ENCODE data around the gene PCDHA4. TPM values are rescaled to one million over a fixed set of nuclear protein-coding genes. Genes with fewer than 3 reads are reported as not detected.
A peak's percentile ranks its signal among the peaks of the same experiment; 100 is the strongest.
"Not testable (repeated sequence)": the region's sequence is repeated elsewhere in the genome, so short reads cannot be mapped to it uniquely, and the experiment has no call there.

The PCDHA4 gene
- total and polyA plus RNA-seq, 7 donors, result 0.38 to 1.2 (median 1.1) TPM; not detected in 2

DNA sequence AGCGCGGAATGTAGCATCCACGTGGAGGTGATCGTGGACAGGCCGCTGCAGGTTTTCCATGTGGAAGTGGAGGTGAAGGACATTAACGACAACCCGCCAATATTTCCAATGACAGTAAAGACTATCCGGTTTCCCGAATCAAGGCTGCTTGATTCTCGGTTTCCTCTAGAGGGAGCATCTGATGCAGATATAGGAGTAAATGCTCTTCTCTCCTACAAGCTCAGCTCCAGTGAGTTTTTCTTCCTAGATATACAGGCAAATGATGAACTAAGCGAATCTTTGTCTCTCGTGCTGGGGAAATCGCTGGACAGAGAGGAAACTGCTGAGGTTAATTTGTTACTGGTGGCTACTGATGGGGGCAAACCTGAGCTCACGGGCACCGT is 11.6 kb upstream of the PCDHA4 start:
- intact Hi-C loops (cut with DNase I), result no loop called here
- H3K4me3 ChIP-seq, result peak overlapping the region in 3 of 4 donors; percentile 16 to 28 (median 25)
- peaks cover 0 to 31% (median 25%) of the 10 kb centered on the region in 4 donors for H3K9me3 ChIP-seq
- no peak for TF ChIP-seq POLR2AphosphoS5 (IDR thresholded peaks at IDR 0.05)
- TF ChIP-seq EP300 (IDR thresholded peaks at IDR 0.05), result no peak
- no peak for TF ChIP-seq CTCF (IDR thresholded peaks at IDR 0.05)
- TF ChIP-seq POLR2A (IDR thresholded peaks at IDR 0.05), result no peak
- no peak for DNase-seq
- 26 to 47% methylated on average over 15 of the region's 15 CpGs for WGBS, 2 donors
- H3K27ac ChIP-seq, result no peak overlapping the region
- H3K4me1 ChIP-seq, result no peaks in the 10 kb centered on the region
- H3K27me3 ChIP-seq, result peaks cover 0 to 70% (median 0%) of the 10 kb centered on the region in 3 donors
- no peaks in the 10 kb centered on the region for H3K36me3 ChIP-seq

DNA sequence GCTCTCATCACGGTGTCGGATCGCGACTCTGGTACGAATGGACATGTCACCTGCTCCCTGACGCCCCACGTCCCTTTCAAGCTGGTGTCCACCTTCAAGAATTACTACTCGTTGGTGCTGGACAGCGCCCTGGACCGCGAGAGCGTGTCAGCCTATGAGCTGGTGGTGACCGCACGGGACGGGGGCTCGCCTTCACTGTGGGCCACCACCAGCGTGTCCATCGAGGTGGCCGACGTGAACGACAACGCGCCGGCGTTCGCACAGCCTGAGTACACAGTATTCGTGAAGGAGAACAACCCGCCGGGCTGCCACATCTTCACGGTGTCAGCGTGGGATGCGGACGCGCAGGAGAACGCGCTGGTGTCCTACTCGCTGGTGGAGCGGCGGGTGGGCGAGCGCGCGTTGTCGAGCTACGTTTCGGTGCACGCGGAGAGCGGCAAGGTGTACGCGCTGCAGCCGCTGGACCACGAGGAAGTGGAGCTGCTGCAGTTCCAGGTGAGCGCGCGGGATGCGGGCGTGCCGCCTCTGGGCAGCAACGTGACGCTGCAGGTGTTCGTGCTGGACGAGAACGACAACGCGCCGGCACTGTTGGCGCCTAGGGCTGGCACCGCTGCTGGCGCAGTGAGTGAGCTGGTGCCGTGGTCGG is 10.7 kb upstream of the PCDHA4 start:
- H3K4me1 ChIP-seq; intact Hi-C loops (cut with DNase I); H3K27ac ChIP-seq; H3K4me3 ChIP-seq; DNase-seq; H3K36me3 ChIP-seq: not testable (repeated sequence)
- Histone ChIP-seq H3K9me3 (peaks cover 0 to 31% (median 27%) of the 10 kb centered on the region in 4 donors), H3K27me3 (peaks cover 0 to 72% (median 0%) of the 10 kb centered on the region in 3 donors)
- 65 to 80% methylated on average over 72 of the region's 72 CpGs for WGBS, 2 donors

GRCh38 chr5:140796718-140797095 is 10.2 kb upstream of the PCDHA4 start:
- Histone ChIP-seq H3K4me1 (no peaks in the 10 kb centered on the region), H3K27ac (no peak overlapping the region), H3K4me3 (no peak overlapping the region), H3K9me3 (peaks cover 0 to 31% (median 29%) of the 10 kb centered on the region in 4 donors), H3K27me3 (peaks cover 0 to 77% (median 0%) of the 10 kb centered on the region in 3 donors), H3K36me3 (no peaks in the 10 kb centered on the region)
- intact Hi-C loops (cut with DNase I), result no loop called here
- TF ChIP-seq POLR2AphosphoS5 (IDR thresholded peaks at IDR 0.05), result no peak
- no peak for TF ChIP-seq POLR2A (IDR thresholded peaks at IDR 0.05)
- TF ChIP-seq CTCF (IDR thresholded peaks at IDR 0.05), result no peak
- TF ChIP-seq EP300 (IDR thresholded peaks at IDR 0.05), result no peak
- DNase-seq, result no peak
- 65 to 82% methylated on average over 39 of the region's 39 CpGs for WGBS, 2 donors

DNA sequence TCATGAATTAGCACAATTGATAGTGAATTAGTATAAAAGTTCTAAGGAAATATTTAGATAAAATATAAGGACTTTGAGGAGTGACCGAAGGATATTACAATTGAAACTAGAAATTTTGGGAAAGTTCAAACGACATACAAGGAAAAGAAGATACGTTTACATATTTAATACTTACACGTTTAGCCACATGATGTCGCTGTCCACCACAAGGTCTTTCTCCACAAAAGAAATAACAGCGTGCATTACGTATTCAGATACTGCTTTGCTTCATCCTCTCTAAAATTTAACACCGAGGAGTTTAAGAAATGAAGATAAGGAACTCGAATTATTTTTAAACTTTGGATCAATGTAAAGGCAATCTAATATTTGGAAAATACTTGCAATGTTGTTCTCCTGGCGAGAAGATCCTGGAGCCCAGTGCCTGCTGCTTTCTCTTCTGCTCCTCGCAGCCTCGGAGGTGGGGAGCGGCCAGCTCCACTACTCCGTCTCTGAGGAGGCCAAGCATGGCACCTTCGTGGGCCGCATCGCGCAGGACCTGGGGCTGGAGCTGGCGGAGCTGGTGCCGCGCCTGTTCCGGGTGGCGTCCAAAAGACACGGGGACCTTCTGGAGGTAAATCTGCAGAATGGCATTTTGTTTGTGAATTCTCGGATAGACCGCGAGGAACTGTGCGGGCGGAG is 5.9 kb upstream of the PCDHA4 start, which contains the start of gene PCDHA3:
Gene PCDHA3, plus strand, starts transcription at position 242 of the 678 bp plus-strand sequence.
- 24 to 55% methylated on average over 29 of the region's 29 CpGs for WGBS, 2 donors
- Histone ChIP-seq H3K27ac (peak within 1 kb of the TSS in 1 of 4 donors; percentile 51), H3K4me3 (peak within 1 kb of the TSS in 3 of 4 donors; percentile 34 to 43 (median 42)), H3K27me3 (peaks cover 0 to 73% (median 0%) of the 10 kb centered on the region in 3 donors), H3K36me3 (no peaks in the 10 kb centered on the region), H3K9me3 (peaks cover 0 to 25% (median 15%) of the 10 kb centered on the region in 4 donors), H3K4me1 (no peaks in the 10 kb centered on the region)
- TF ChIP-seq POLR2AphosphoS5 (IDR thresholded peaks at IDR 0.05) (no peak), POLR2A (IDR thresholded peaks at IDR 0.05) (no peak), EP300 (IDR thresholded peaks at IDR 0.05) (no peak), CTCF (IDR thresholded peaks at IDR 0.05) (peak in 1 of 4 experiments; percentile 11)
- no peak for DNase-seq
- intact Hi-C loops (cut with DNase I), result no loop called here

DNA sequence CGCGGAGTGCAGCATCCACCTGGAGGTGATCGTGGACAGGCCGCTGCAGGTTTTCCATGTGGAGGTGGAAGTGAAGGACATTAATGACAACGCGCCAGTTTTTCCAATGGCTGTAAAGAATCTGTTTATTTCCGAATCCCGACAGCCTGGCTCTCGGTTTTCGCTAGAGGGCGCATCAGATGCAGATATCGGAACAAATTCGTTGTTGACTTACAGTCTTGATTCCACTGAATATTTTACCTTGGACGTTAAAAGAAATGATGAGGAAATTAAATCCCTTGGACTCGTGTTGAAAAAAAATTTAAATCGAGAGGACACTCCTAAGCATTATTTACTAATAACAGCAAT is 5.4 kb upstream of the PCDHA4 start:
- H3K27me3 ChIP-seq, result peaks cover 0 to 68% (median 0%) of the 10 kb centered on the region in 3 donors
- H3K27ac ChIP-seq, result peak overlapping the region in 1 of 4 donors; percentile 51
- no peaks in the 10 kb centered on the region for H3K4me1 ChIP-seq
- H3K36me3 ChIP-seq, result no peaks in the 10 kb centered on the region
- DNase-seq, result no peak
- no peak for TF ChIP-seq POLR2AphosphoS5 (IDR thresholded peaks at IDR 0.05)
- TF ChIP-seq EP300 (IDR thresholded peaks at IDR 0.05), result no peak
- intact Hi-C loops (cut with DNase I), result no loop called here
- H3K9me3 ChIP-seq, result peaks cover 0 to 20% (median 11%) of the 10 kb centered on the region in 4 donors
- peak overlapping the region in 3 of 4 donors; percentile 34 to 43 (median 42) for H3K4me3 ChIP-seq
- 18 to 48% methylated on average over 16 of the region's 16 CpGs for WGBS, 2 donors

GRCh38 chr5:140802381-140802780 is 4.5 kb upstream of the PCDHA4 start:
- H3K4me1 ChIP-seq; H3K36me3 ChIP-seq; H3K27ac ChIP-seq; H3K4me3 ChIP-seq; DNase-seq; intact Hi-C loops (cut with DNase I): not testable (repeated sequence)
- WGBS, 2 donors, result 57 to 80% methylated on average over 45 of the region's 45 CpGs
- Histone ChIP-seq H3K27me3 (peaks cover 0 to 60% (median 0%) of the 10 kb centered on the region in 3 donors), H3K9me3 (peaks cover 0 to 18% (median 7%) of the 10 kb centered on the region in 4 donors)
